Pons (tissue), 1 donor: ENCODE measurements around the gene MYO1E.
A peak's percentile ranks its signal among the peaks of the same experiment; 100 is the strongest.
"Not testable (repeated sequence)": the region's sequence is repeated elsewhere in the genome, so short reads cannot be mapped to it uniquely, and the experiment has no call there.

Experiments used
- DNase-seq: peaks from one replicate; pipeline ENCODE4 v3.0.0-alpha.2; 2016; ENCODE audit warnings: low spot score

Gene MYO1E

GRCh38 chr15:59127255-59127654, 245.4 kb downstream of the MYO1E start:
- DNase-seq = not testable (repeated sequence)

- not testable (repeated sequence) for DNase-seq
Measured at GRCh38 chr15:59125683-59126082, 247.0 kb downstream of the MYO1E start.

- DNase-seq = no peak
Measured at GRCh38 chr15:59124261-59124660, 248.4 kb downstream of the MYO1E start.

- no peak for DNase-seq
Measured at GRCh38 chr15:59120937-59121336, 251.7 kb downstream of the MYO1E start.

- no peak for DNase-seq
Measured at GRCh38 chr15:59119625-59120024, 253.0 kb downstream of the MYO1E start.

GRCh38 chr15:59116771-59117170, 255.9 kb downstream of the MYO1E start:
- DNase-seq = no peak

- no peak for DNase-seq
Measured at GRCh38 chr15:59116141-59116540, 256.5 kb downstream of the MYO1E start.

GRCh38 chr15:59115047-59115446, 257.6 kb downstream of the MYO1E start:
- DNase-seq = no peak

GRCh38 chr15:59111251-59111650, 261.4 kb downstream of the MYO1E start:
- no peak for DNase-seq

GRCh38 chr15:59105854-59106253, 266.8 kb downstream of the MYO1E start:
- DNase-seq = no peak

GRCh38 chr15:59104912-59105732, 267.5 kb downstream of the MYO1E start, which contains the start of gene CCNB2:
TSS of gene CCNB2 (plus strand) at chr15:59105146. CDS start at chr15:59105269, 123 bp downstream.
- peak; percentile 95 for DNase-seq

- no peak for DNase-seq
Measured at GRCh38 chr15:59104602-59104911, 268.1 kb downstream of the MYO1E start.

GRCh38 chr15:59099162-59099685, 273.4 kb downstream of the MYO1E start:
- DNase-seq = no peak

- no peak for DNase-seq
Measured at GRCh38 chr15:59096429-59096828, 276.2 kb downstream of the MYO1E start.

GRCh38 chr15:59094077-59094476, 278.6 kb downstream of the MYO1E start:
- no peak for DNase-seq

- no peak for DNase-seq
Measured at GRCh38 chr15:59087731-59088130, 284.9 kb downstream of the MYO1E start.
